Cardiac fibroblast (primary cell): ENCODE results near the gene SLC2A6.
A peak's percentile ranks its signal among the peaks of the same experiment; 100 is the strongest.

Experiments
- DNase-seq, 2 donors: peaks; one replicate each; pipeline versions ENCODE4 v3.0.0 to v3.0.0-alpha.2; 2010; ENCODE audit warnings: low read depth in 2 of 2
- H3K4me3 ChIP-seq, 2 donors: replicated peaks in 1 of 2; 1 replicate in 1 of 2; 2 replicates in 1 of 2; pipeline ENCODE4 v1.5.1; 2011; ENCODE audit warnings: low read depth in 2 of 2, low read length in 2 of 2, mild to moderate bottlenecking in 2 of 2, moderate library complexity in 1 of 2
- TF ChIP-seq, protein P1 (sequence below): IDR thresholded peaks from one replicate; pipeline ENCODE4 v1.5.1; 2011; ENCODE audit warnings: low read depth, mild to moderate bottlenecking, low read length, inconsistent platforms

SLC2A6 gene

GRCh38 chr9:133458643-133459312, 20.1 kb downstream of the SLC2A6 start:
- DNase-seq = no peak
- TF ChIP-seq, protein P1, sequence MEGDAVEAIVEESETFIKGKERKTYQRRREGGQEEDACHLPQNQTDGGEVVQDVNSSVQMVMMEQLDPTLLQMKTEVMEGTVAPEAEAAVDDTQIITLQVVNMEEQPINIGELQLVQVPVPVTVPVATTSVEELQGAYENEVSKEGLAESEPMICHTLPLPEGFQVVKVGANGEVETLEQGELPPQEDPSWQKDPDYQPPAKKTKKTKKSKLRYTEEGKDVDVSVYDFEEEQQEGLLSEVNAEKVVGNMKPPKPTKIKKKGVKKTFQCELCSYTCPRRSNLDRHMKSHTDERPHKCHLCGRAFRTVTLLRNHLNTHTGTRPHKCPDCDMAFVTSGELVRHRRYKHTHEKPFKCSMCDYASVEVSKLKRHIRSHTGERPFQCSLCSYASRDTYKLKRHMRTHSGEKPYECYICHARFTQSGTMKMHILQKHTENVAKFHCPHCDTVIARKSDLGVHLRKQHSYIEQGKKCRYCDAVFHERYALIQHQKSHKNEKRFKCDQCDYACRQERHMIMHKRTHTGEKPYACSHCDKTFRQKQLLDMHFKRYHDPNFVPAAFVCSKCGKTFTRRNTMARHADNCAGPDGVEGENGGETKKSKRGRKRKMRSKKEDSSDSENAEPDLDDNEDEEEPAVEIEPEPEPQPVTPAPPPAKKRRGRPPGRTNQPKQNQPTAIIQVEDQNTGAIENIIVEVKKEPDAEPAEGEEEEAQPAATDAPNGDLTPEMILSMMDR = no peak
- no peak overlapping the region for H3K4me3 ChIP-seq

DNA sequence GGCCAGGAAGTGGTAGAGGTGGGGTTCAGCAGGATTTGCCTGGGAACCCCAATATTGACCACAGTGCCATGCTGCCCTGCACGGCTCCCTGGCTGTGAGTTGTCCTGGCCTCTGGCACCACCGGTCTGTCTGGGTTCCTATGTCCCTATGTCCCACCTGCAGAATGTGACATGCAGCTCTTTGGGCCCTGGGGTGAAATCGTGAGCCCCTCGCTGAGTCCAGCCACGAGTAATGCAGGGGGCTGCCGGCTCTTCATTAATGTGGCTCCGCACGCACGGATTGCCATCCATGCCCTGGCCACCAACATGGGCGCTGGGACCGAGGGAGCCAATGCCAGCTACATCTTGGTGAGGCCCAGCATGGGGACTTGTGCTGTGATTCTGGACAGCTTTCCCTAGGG, 21.2 kb downstream of the SLC2A6 start:
- TF ChIP-seq, protein P1 = no peak
- no peak overlapping the region for H3K4me3 ChIP-seq
- no peak for DNase-seq

- DNase-seq = no peak
- H3K4me3 ChIP-seq = no peak overlapping the region
- TF ChIP-seq, protein P1 = no peak
Measured at GRCh38 chr9:133457233-133457632, 21.7 kb downstream of the SLC2A6 start.

DNA sequence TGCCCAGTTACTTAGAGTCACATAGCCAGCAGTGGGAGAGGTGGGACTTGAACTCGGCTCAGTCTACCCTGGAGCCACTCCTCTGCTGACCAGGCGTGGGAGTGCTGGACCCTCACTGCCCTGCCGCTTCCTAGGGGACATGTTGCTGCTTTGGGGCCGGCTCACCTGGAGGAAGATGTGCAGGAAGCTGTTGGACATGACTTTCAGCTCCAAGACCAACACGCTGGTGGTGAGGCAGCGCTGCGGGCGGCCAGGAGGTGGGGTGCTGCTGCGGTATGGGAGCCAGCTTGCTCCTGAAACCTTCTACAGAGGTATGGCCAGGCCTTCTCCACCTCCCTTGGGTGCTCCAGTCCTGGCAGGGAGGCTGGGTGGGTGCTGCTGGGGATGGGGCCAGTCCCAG, 22.5 kb downstream of the SLC2A6 start:
- H3K4me3 ChIP-seq = no peak overlapping the region
- DNase-seq = no peak
- TF ChIP-seq, protein P1 = peak; percentile 11

- TF ChIP-seq, protein P1 = no peak
- no peak for DNase-seq
- H3K4me3 ChIP-seq = no peak overlapping the region
Measured at GRCh38 chr9:133455936-133456335, 23.0 kb downstream of the SLC2A6 start.

DNA sequence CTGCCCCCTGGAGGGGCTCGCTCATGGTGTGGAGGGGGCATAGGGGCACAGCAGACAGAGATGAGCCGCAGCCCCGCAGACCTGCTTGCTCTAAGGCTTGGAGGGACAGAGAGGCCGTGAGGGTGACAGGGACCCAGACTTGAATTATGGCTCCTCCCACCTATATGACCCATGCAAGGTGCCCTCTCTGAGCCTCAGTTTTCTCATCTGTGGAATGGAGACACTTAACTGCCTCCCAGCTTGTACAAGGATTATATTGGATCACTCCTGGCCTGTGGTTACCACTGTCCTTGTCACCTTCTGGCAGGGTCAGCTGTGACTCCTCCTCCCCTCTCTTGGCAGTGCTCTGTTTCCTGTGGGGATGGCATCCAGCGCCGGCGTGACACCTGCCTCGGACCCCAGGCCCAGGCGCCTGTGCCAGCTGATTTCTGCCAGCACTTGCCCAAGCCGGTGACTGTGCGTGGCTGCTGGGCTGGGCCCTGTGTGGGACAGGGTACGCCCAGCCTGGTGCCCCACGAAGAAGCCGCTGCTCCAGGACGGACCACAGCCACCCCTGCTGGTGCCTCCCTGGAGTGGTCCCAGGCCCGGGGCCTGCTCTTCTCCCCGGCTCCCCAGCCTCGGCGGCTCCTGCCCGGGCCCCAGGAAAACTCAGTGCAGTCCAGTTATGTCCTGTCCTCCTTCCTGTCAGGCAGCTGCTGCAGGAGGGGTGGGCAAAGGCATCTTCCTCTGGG, 23.8 kb downstream of the SLC2A6 start:
- TF ChIP-seq, protein P1 = no peak
- DNase-seq = no peak
- H3K4me3 ChIP-seq = no peak overlapping the region
